HepG2 (cell line): Measurements from ENCODE around the gene POLR2H. TPM values are rescaled to one million over a fixed set of nuclear protein-coding genes. Genes with fewer than 3 reads are reported as not detected.

Experiments
- FOSL1 ChIP-seq: sonication (generic); formaldehyde crosslinking; IDR thresholded peaks from 2 replicates; pipeline ENCODE4 v1.9.0; 2021; ENCODE audit warnings: missing genetic modification reagents, borderline replicate concordance
- MAFF ChIP-seq: IDR thresholded peaks from 2 replicates; pipeline ENCODE4 v1.6.1; 2011; ENCODE audit warnings: low read depth, low read length, improper control_type of control experiment
- NR1H2 ChIP-seq: sonication (generic); formaldehyde crosslinking; IDR thresholded peaks from 2 replicates; pipeline ENCODE4 v1.8.1; 2022; ENCODE audit warnings: low read depth, missing genetic modification reagents, borderline replicate concordance
- NR2F6 ChIP-seq, 2 experiments: IDR thresholded peaks; 2 replicates each; pipeline ENCODE4 v1.6.1; 2016; ENCODE audit warnings: antibody characterized with exemption in 1 of 2, mild to moderate bottlenecking in 1 of 2
- SIX1 ChIP-seq: sonication (generic); formaldehyde crosslinking; IDR thresholded peaks from 2 replicates; pipeline ENCODE4 v1.4.0; 2020; ENCODE audit warnings: missing genetic modification reagents, borderline replicate concordance
- TAF1 ChIP-seq: sonication (generic); formaldehyde crosslinking; IDR thresholded peaks from 2 replicates; pipeline ENCODE4 v1.4.0; 2020; ENCODE audit warnings: missing genetic modification reagents
- ZFY ChIP-seq: sonication (generic); formaldehyde crosslinking; IDR thresholded peaks from 2 replicates; pipeline ENCODE4 v1.4.0; 2020; ENCODE audit warnings: missing genetic modification reagents
- ZNF878 ChIP-seq: sonication (generic); formaldehyde crosslinking; IDR thresholded peaks from 2 replicates; pipeline ENCODE4 v1.8.1; 2023; ENCODE audit warnings: mild to moderate bottlenecking, missing genetic modification reagents, moderate library complexity
- polyA plus RNA-seq, 8 experiments: library from polyadenylated mRNA; depleted of rRNA in 3 of 8; stranded (reverse) in 7 of 8; unstranded in 1 of 8; fragments of >200 nt; fragmentation: Illumina TruSeq in 4 of 8; extraction: Trizol in 4 of 8; gene quantifications; 2 replicates each; pipeline versions ENCODE4 v1.2.1 to v1.2.3, GENCODE V29; 2011 to 2016; ENCODE audit warnings: low read depth in 4 of 8, missing spikeins in 1 of 8, mixed read lengths in 1 of 8; ENCODE audit not compliant: insufficient read depth in 1 of 8
- total RNA-seq, 5 experiments: library from RNA; depleted of rRNA; stranded (reverse); fragments of >200 nt; fragmentation: Illumina TruSeq; extraction: Trizol; gene quantifications; 2 replicates each; pipeline ENCODE4 v1.2.3, GENCODE V29; 2016; ENCODE audit warnings: low read depth in 1 of 5
- TF ChIP-seq, protein P1 (sequence below), 2 experiments: fragments of 450-650 bp in 1 of 2; sonication (generic) in 1 of 2; formaldehyde crosslinking in 1 of 2; IDR thresholded peaks; 2 replicates each; pipeline versions ENCODE4 v1.6.1 to v1.8.0; 2016 to 2022; ENCODE audit warnings: antibody characterized with exemption in 1 of 2, mild to moderate bottlenecking in 1 of 2, missing genetic modification reagents in 1 of 2
- TF ChIP-seq, protein P2 (sequence below): sonication (generic); formaldehyde crosslinking; IDR thresholded peaks from 2 replicates; pipeline ENCODE4 v1.4.0; 2020; ENCODE audit warnings: missing genetic modification reagents
- TF ChIP-seq, protein P3 (sequence below): sonication (generic); formaldehyde crosslinking; IDR thresholded peaks from 2 replicates; pipeline ENCODE4 v1.4.0; 2020; ENCODE audit warnings: missing genetic modification reagents

Gene POLR2H
- total and polyA plus RNA-seq, 2 of the 13 experiments (the other 11 are each of a cell fraction or from before 2014, with no cell fraction given) = 118 to 194 TPM

DNA sequence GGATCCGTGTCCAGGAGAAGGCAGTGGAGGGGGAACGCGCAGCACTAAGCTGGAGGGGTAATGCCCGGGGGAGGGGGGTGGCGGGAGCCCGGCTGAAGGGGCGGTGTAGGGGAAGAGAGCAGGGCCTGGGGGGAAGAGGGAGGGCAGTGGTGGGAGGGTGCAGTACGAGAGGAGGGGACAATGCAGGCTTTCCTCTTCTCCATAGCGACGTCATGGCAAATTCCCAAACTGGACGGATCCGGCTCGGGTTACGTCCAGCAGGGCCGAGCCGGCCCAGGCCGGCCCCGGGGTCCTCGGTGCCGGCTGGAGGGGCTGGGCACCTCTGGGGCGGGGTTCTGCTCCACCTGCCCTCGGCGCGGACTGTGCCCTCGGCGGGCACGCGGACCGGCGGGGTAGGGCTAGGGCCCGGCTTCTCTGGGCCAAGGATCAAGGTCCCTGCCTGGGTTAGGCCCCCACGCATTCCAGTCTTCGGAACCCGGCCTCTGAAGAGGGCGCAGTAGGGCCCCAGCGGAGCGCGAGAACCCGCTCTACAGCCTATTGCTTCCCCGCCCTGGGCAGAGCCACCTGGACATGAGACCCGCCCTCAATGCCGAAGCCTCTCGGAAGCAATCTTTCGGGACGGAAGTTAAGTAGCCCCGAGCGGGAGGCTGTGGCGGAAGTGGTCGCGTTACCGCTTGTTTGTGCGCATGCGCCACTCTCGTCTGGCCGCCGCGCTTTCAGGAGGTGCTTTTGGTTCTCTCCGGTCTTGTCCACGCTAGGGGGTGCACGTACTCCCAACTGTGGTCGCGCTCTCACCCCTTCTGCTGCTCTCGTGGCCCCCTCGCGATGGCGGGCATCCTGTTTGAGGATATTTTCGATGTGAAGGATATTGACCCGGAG, 1.4 kb downstream of the POLR2H start (continued):
- TF ChIP-seq, protein P1, sequence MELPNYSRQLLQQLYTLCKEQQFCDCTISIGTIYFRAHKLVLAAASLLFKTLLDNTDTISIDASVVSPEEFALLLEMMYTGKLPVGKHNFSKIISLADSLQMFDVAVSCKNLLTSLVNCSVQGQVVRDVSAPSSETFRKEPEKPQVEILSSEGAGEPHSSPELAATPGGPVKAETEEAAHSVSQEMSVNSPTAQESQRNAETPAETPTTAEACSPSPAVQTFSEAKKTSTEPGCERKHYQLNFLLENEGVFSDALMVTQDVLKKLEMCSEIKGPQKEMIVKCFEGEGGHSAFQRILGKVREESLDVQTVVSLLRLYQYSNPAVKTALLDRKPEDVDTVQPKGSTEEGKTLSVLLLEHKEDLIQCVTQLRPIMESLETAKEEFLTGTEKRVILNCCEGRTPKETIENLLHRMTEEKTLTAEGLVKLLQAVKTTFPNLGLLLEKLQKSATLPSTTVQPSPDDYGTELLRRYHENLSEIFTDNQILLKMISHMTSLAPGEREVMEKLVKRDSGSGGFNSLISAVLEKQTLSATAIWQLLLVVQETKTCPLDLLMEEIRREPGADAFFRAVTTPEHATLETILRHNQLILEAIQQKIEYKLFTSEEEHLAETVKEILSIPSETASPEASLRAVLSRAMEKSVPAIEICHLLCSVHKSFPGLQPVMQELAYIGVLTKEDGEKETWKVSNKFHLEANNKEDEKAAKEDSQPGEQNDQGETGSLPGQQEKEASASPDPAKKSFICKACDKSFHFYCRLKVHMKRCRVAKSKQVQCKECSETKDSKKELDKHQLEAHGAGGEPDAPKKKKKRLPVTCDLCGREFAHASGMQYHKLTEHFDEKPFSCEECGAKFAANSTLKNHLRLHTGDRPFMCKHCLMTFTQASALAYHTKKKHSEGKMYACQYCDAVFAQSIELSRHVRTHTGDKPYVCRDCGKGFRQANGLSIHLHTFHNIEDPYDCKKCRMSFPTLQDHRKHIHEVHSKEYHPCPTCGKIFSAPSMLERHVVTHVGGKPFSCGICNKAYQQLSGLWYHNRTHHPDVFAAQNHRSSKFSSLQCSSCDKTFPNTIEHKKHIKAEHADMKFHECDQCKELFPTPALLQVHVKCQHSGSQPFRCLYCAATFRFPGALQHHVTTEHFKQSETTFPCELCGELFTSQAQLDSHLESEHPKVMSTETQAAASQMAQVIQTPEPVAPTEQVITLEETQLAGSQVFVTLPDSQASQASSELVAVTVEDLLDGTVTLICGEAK (IDR thresholded peaks at IDR 0.05) = peak; percentile 68
- TF ChIP-seq, protein P1 (CRISPR knock-in tag; IDR thresholded peaks at IDR 0.05) = peak; percentile 37; the same call in 1 of the 2 replicates
- TF ChIP-seq NR2F6 (IDR thresholded peaks at IDR 0.05) (0 out of 2 replicates have a peak, but pooled peaks have one; percentile 24), NR2F6 (CRISPR knock-in tag; IDR thresholded peaks at IDR 0.05) (peak; percentile 50; the same call in 1 of the 2 replicates), FOSL1 (CRISPR knock-in tag) (no peak), TAF1 (peak; percentile 81), NR1H2 (CRISPR knock-in tag) (no peak), ZNF878 (CRISPR knock-in tag) (peak; percentile 88), MAFF (no peak), SIX1 (CRISPR knock-in tag) (no peak; the same call in 1 of the 2 replicates), ZFY (CRISPR knock-in tag) (peak; percentile 90)
- TF ChIP-seq, protein P2, sequence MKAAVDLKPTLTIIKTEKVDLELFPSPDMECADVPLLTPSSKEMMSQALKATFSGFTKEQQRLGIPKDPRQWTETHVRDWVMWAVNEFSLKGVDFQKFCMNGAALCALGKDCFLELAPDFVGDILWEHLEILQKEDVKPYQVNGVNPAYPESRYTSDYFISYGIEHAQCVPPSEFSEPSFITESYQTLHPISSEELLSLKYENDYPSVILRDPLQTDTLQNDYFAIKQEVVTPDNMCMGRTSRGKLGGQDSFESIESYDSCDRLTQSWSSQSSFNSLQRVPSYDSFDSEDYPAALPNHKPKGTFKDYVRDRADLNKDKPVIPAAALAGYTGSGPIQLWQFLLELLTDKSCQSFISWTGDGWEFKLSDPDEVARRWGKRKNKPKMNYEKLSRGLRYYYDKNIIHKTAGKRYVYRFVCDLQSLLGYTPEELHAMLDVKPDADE (CRISPR knock-in tag) = no peak
- TF ChIP-seq, protein P3, sequence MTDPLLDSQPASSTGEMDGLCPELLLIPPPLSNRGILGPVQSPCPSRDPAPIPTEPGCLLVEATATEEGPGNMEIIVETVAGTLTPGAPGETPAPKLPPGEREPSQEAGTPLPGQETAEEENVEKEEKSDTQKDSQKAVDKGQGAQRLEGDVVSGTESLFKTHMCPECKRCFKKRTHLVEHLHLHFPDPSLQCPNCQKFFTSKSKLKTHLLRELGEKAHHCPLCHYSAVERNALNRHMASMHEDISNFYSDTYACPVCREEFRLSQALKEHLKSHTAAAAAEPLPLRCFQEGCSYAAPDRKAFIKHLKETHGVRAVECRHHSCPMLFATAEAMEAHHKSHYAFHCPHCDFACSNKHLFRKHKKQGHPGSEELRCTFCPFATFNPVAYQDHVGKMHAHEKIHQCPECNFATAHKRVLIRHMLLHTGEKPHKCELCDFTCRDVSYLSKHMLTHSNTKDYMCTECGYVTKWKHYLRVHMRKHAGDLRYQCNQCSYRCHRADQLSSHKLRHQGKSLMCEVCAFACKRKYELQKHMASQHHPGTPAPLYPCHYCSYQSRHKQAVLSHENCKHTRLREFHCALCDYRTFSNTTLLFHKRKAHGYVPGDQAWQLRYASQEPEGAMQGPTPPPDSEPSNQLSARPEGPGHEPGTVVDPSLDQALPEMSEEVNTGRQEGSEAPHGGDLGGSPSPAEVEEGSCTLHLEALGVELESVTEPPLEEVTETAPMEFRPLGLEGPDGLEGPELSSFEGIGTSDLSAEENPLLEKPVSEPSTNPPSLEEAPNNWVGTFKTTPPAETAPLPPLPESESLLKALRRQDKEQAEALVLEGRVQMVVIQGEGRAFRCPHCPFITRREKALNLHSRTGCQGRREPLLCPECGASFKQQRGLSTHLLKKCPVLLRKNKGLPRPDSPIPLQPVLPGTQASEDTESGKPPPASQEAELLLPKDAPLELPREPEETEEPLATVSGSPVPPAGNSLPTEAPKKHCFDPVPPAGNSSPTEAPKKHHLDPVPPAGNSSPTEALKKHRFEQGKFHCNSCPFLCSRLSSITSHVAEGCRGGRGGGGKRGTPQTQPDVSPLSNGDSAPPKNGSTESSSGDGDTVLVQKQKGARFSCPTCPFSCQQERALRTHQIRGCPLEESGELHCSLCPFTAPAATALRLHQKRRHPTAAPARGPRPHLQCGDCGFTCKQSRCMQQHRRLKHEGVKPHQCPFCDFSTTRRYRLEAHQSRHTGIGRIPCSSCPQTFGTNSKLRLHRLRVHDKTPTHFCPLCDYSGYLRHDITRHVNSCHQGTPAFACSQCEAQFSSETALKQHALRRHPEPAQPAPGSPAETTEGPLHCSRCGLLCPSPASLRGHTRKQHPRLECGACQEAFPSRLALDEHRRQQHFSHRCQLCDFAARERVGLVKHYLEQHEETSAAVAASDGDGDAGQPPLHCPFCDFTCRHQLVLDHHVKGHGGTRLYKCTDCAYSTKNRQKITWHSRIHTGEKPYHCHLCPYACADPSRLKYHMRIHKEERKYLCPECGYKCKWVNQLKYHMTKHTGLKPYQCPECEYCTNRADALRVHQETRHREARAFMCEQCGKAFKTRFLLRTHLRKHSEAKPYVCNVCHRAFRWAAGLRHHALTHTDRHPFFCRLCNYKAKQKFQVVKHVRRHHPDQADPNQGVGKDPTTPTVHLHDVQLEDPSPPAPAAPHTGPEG (CRISPR knock-in tag) = peak; percentile 77; the same call in 1 of the 2 replicates
